Measurements from ENCODE around the gene NDUFAF7. TPM values are rescaled to one million over a fixed set of nuclear protein-coding genes. Genes with fewer than 3 reads are reported as not detected.
A peak's percentile ranks its signal among the peaks of the same experiment; 100 is the strongest.
"Not testable (repeated sequence)": the region's sequence is repeated elsewhere in the genome, so short reads cannot be mapped to it uniquely, and the experiment has no call there.

The NDUFAF7 gene
- total and polyA plus RNA-seq, 10 donors: 11.4 to 27.2 (median 20.2) TPM

- Histone ChIP-seq H3K36me3 (peaks cover 0 to 100% (median 85%) of the 10 kb centered on the region in 6 donors), H3K9me3 (peaks cover 0 to 2% (median 0%) of the 10 kb centered on the region in 8 donors), H3K27me3 (replicated peaks in 1 of 7) (no peaks in the 10 kb centered on the region), H3K27ac (peak overlapping the region in 6 of 8 donors; percentile 20 to 47 (median 38)), H3K4me3 (no peak overlapping the region), H3K4me1 (peaks cover 0 to 11% (median 5%) of the 10 kb centered on the region in 6 donors)
- no peak for TF ChIP-seq POLR2A (IDR thresholded peaks at IDR 0.05)
- TF ChIP-seq POLR2AphosphoS5 (IDR thresholded peaks at IDR 0.05): no peak
- TF ChIP-seq, protein P1, sequence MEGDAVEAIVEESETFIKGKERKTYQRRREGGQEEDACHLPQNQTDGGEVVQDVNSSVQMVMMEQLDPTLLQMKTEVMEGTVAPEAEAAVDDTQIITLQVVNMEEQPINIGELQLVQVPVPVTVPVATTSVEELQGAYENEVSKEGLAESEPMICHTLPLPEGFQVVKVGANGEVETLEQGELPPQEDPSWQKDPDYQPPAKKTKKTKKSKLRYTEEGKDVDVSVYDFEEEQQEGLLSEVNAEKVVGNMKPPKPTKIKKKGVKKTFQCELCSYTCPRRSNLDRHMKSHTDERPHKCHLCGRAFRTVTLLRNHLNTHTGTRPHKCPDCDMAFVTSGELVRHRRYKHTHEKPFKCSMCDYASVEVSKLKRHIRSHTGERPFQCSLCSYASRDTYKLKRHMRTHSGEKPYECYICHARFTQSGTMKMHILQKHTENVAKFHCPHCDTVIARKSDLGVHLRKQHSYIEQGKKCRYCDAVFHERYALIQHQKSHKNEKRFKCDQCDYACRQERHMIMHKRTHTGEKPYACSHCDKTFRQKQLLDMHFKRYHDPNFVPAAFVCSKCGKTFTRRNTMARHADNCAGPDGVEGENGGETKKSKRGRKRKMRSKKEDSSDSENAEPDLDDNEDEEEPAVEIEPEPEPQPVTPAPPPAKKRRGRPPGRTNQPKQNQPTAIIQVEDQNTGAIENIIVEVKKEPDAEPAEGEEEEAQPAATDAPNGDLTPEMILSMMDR (IDR thresholded peaks at IDR 0.05 in 8 of 11, conservative IDR thresholded peaks at IDR 0.05 in 3 of 11): no peak
- DNase-seq: no peak
- WGBS, 5 donors: 31 to 41% (median 36%) methylated on average over 1 of the region's 1 CpG
- intact Hi-C loops (cut with DNase I; ENCODE audit: low total_unique reads): no loop called here
Observed at GRCh38 chr2:37215250-37215649, 16.2 kb upstream of the NDUFAF7 start.

GRCh38 chr2:37219046-37219445 lies 12.4 kb upstream of the NDUFAF7 start:
- no peak for TF ChIP-seq POLR2AphosphoS5 (IDR thresholded peaks at IDR 0.05)
- no peak for TF ChIP-seq POLR2A (IDR thresholded peaks at IDR 0.05)
- TF ChIP-seq, protein P1 (IDR thresholded peaks at IDR 0.05 in 8 of 11, conservative IDR thresholded peaks at IDR 0.05 in 3 of 11): no peak
- H3K27ac ChIP-seq: no peak overlapping the region
- peaks cover 0 to 100% (median 79%) of the 10 kb centered on the region in 6 donors for H3K36me3 ChIP-seq
- WGBS, 5 donors: 90 to 95% (median 94%) methylated on average over 4 of the region's 4 CpGs
- intact Hi-C loops (cut with DNase I; ENCODE audit: low total_unique reads): no loop called here
- no peak for DNase-seq
- no peak overlapping the region for H3K4me3 ChIP-seq
- no peaks in the 10 kb centered on the region for H3K9me3 ChIP-seq
- peaks cover 0 to 26% (median 5%) of the 10 kb centered on the region in 6 donors for H3K4me1 ChIP-seq
- no peaks in the 10 kb centered on the region for H3K27me3 ChIP-seq (replicated peaks in 1 of 7)

DNA sequence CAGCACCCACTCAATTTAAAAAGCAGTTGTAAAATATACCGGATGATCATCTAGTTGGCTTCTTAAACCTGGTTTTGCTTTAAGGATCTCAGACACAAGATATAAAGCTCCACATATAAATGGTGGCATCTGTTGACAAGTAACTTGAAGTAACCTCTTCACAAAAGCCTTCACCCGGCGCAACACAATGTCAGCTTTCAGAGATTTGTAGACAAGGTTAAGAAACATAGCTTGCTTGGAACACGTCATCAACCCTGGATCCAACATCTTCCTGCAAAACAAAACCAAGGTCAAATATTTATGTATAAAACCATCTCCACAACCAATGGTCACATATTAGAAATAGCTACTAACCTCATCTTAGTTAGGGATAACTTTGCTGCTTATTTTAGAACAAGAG lies 8.3 kb upstream of the NDUFAF7 start:
- no peak for DNase-seq
- Histone ChIP-seq H3K4me1 (peaks cover 4 to 48% (median 18%) of the 10 kb centered on the region in 6 donors), H3K27ac (no peak overlapping the region), H3K36me3 (peaks cover 0 to 82% (median 65%) of the 10 kb centered on the region in 6 donors), H3K9me3 (no peaks in the 10 kb centered on the region), H3K27me3 (replicated peaks in 1 of 7) (no peaks in the 10 kb centered on the region), H3K4me3 (no peak overlapping the region)
- 84 to 93% (median 91%) methylated on average over 4 of the region's 4 CpGs for WGBS, 5 donors
- intact Hi-C loops (cut with DNase I; ENCODE audit: low total_unique reads): no loop called here
- TF ChIP-seq POLR2AphosphoS5 (IDR thresholded peaks at IDR 0.05): no peak
- TF ChIP-seq POLR2A (IDR thresholded peaks at IDR 0.05): no peak
- TF ChIP-seq, protein P1 (IDR thresholded peaks at IDR 0.05 in 8 of 11, conservative IDR thresholded peaks at IDR 0.05 in 3 of 11): no peak

DNA sequence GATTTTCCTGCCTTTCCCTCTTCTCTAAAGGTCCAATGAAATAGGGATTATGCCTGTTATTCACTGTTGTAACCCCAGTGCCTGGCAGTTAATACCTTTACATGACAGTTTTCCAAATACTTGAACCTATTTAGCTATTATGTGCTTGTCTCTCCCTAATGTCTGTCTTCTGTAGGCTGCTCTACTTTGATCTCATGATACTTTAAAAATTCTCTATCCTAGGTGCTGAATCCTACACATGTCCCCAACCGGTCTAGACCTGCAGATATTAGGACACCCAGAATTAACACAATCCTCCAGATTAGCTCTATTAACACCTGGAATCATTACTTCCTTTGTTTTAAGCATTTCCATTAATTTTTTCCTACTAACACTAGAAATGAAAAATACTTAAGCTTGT lies 7.4 kb upstream of the NDUFAF7 start:
- intact Hi-C loops (cut with DNase I; ENCODE audit: low total_unique reads): no loop called here
- H3K27ac ChIP-seq: no peak overlapping the region
- H3K9me3 ChIP-seq: no peaks in the 10 kb centered on the region
- peaks cover 0 to 79% (median 60%) of the 10 kb centered on the region in 6 donors for H3K36me3 ChIP-seq
- H3K4me3 ChIP-seq: no peak overlapping the region
- peaks cover 6 to 57% (median 24%) of the 10 kb centered on the region in 6 donors for H3K4me1 ChIP-seq
- no peak for DNase-seq
- TF ChIP-seq, protein P1 (IDR thresholded peaks at IDR 0.05 in 8 of 11, conservative IDR thresholded peaks at IDR 0.05 in 3 of 11): no peak
- H3K27me3 ChIP-seq (replicated peaks in 1 of 7): no peaks in the 10 kb centered on the region
- 93 to 100% (median 94%) methylated on average over 1 of the region's 1 CpG for WGBS, 5 donors

GRCh38 chr2:37225129-37225528 lies 6.3 kb upstream of the NDUFAF7 start:
- DNase-seq; H3K27me3 ChIP-seq (replicated peaks in 1 of 7); H3K4me3 ChIP-seq; H3K9me3 ChIP-seq; H3K27ac ChIP-seq; intact Hi-C loops (cut with DNase I; ENCODE audit: low total_unique reads): not testable (repeated sequence)
- 100% methylated on average over 1 of the region's 2 CpGs; no CpG with 5 or more reads in 4 of the 5 donors for WGBS, 5 donors
- peaks cover 0 to 68% (median 50%) of the 10 kb centered on the region in 6 donors for H3K36me3 ChIP-seq
- H3K4me1 ChIP-seq: peaks cover 14 to 68% (median 35%) of the 10 kb centered on the region in 6 donors

All from spleen (tissue), 11 donors.